GM18520 (cell line): ENCODE measurements around the gene MTHFD2L.
"Not testable (repeated sequence)": the region's sequence is repeated elsewhere in the genome, so short reads cannot be mapped to it uniquely, and the experiment has no call there.

ENCODE experiments used
- ATAC-seq: cut with Tn5 transposase; IDR thresholded peaks from one replicate; pipeline ENCODE4 v1.9.1; 2021; ENCODE audit not compliant: unreplicated experiment

MTHFD2L gene

DNA sequence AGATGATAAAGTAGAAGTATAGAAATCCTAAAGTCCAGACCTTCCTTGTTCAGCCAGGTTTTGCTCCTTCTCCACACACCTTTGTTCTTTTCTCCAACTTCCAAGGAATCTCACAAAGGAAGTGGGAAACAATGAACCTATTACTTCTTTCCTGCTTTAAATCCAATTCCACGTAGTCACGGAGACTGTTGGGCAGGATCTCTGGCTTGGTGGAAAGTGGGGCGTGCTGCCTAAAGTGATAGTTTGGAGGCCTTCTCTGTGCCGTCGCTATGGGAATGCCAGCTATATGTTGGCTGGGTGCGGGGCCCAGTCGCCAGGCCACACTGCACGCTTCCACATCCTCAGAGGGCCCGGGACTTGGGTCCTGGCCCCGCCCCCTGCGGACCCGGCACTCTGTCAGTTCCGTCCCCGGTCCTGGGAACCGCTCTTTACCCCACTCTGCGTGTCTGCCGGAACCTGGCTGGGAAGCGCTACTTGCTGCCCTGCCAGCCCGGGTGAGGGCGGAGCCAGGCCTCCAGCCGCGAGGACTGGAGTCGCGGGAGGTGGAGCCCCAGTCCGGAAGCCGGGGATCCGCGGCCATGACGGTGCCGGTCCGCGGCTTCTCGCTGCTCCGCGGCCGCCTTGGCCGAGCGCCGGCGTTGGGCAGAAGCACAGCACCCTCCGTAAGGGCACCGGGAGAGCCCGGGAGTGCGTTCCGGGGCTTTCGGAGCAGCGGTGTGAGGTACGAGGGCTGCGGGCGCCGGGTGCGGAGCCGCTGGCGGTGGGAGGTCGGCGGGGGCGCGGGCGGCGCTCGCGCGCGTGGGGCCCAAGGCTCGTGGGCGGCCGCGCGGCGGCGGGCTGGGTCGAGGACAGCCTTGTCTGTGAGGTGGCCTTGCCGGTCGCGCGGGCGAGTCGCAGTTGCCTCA, at the start of gene MTHFD2L:
TSS of gene MTHFD2L (plus strand) at position 558 of the 905 bp plus-strand sequence. CDS start at position 579, 21 bp downstream.
- ATAC-seq: peak; percentile 97

DNA sequence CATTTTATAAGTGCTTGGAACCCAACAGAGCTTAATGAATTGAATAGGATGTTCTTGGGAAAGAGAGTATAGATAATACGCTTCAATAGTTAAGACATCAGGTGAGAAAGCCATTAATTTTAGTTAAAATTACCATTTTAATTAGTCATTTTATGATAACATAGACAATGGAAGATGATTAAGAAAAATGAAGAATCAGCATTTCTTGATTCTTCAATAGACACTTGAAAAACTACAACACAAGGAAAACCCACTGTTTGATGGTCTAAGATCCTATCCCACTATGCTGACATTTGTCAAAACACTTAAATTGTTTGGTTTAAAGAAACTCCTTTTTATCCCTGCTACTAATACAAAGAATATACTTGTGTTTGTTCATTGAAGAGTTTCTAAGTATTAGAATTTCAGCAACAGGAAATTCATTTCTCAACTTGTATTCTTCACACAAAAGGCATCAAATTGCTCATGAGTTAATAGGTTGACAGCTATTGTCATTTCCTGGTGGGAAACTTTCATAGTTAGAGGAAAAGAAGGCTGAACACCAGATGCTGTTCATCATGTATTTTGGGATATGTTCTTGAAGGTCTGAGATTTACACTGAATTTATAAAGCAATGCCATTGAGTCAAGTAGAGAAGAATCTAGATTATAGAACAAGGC, 49.3 kb upstream of the MTHFD2L start:
- no peak for ATAC-seq

DNA sequence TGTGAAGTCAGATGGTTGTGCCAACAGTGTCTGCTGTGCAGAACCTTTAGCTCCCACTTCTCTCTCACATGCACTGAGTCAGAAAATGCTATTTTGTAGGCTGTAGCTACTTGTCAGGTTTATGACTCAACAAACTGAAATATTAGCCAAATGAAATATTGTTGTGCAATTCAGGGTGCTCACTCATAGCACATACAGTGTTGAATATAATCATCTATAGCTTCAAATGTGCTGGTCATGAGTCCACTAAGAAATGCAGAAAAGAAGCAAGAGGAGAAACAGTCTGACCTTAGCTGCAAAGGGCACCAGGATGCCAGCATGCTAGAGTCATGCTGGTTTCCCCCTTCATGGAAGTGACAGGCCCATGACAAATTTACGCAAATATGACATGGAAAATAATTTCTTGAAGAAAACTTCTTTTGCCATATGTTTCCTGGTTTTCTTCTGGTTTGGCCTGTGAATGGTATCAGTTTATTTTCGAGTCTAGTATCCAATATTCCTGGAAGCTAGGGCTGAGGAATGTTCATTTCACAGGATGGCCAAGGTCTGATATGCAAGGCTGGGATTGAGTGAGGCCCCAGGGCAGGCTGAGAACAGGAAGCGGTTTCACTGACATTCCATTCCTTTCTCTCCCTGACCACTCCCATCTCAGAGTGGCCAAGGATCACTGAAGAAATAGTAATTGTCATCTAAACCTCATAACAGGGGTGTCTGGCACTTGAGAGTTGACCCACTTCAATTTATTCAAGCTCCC, 48.6 kb upstream of the MTHFD2L start:
- ATAC-seq: no peak

DNA sequence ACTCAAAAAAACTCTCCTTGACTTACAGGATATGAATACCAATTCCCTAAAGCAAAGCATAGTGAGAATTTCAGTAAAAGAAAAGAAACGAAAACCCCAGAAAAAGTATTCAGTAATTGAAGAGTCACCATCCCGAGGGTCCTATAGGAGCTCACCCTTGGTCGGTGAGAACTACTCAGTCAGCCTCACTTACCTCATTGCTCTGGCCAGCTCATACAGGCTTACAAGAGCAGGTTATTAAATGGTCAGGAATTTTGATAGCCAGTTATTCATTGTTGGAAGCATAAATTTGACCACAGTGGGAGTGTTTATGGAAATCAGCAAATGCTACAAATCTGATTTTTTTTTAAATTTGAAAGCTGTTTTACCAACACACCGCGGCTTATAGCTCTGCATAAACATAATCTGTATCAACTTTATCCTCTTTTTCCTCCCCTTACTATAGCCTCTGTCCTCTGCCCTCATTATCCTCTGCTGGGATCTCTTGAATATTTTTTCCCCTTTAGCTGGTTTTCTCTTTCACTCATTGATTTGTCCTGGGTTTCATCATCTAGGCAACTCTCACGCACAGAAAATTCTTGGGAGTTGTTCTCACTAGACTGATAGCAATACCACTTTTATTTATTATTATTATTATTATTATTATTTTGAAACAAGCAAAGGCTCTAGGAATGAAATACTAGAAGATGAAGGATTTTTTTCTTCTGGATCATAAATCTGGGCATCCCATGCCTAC, 47.9 kb upstream of the MTHFD2L start:
- no peak for ATAC-seq

- no peak for ATAC-seq
These were observed 47.2 kb upstream of the MTHFD2L start for GRCh38 chr4:74110670-74111069.

DNA sequence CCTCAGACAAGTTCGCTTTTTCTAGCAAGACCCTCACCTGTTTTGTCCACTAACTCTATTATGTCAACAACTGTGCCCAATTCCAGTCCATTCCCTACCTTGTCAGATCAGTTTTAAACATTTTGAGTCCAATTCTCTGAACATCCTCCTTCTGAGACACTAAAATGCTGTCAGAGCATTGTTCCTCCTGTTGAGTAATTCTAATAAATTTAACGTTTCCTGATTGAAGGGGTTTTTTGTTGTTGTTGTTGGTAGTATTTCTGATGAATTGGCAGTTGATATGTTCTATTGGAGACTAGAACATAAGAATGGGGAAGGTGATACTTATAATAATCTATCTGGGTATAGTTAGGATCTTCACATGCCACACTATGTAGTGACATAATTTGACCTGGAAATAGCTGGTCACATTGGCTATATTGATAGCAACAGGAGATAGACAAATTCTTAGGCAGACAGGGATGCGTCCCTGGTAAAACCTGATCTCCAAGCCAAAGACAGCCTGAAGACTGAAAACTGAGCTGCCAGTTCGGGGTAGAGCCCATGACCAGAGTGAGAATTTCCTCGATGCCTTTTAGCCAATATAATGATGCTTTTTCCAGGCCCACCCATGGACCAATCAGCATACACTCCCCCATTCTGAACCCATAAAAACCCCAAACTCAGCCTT, 46.5 kb upstream of the MTHFD2L start:
- no peak for ATAC-seq

GRCh38 chr4:74111990-74112389, 45.9 kb upstream of the MTHFD2L start:
- ATAC-seq: no peak

DNA sequence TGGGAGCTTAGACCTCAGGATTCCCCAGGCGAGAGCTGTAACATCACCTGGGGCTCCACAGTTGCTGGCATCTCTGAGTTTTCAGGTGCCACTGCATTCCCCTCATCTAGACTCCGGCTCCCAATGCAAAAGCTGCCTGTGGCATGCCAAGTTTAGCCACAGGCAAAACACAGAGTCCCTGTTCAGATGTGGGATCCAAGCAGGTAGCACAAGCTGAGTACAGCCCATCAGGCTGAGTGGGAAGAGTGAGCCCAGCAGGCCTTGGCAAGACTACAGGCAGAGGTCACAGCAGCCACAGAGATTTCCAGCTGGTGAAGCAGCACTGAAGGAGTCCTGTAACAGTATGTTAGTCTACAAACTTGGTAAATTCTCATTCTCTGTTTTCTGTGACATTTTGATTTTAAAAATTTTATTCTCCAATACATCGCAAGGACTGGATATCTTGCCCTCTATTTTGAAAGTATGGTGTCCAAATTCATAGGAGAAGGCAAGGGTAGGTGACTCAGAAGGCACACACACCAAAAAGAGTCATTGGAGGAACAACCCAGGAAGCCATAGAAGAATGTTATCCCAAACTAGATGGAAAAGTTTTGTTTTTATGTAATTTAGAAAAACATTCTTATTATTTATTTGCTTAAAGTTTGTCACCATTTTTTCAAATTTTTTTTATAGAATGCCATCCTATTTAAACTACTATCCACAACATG, 45.4 kb upstream of the MTHFD2L start:
- ATAC-seq: no peak

GRCh38 chr4:74114234-74114633, 43.7 kb upstream of the MTHFD2L start:
- no peak for ATAC-seq

GRCh38 chr4:74117024-74117534, 40.8 kb upstream of the MTHFD2L start:
- ATAC-seq: no peak

DNA sequence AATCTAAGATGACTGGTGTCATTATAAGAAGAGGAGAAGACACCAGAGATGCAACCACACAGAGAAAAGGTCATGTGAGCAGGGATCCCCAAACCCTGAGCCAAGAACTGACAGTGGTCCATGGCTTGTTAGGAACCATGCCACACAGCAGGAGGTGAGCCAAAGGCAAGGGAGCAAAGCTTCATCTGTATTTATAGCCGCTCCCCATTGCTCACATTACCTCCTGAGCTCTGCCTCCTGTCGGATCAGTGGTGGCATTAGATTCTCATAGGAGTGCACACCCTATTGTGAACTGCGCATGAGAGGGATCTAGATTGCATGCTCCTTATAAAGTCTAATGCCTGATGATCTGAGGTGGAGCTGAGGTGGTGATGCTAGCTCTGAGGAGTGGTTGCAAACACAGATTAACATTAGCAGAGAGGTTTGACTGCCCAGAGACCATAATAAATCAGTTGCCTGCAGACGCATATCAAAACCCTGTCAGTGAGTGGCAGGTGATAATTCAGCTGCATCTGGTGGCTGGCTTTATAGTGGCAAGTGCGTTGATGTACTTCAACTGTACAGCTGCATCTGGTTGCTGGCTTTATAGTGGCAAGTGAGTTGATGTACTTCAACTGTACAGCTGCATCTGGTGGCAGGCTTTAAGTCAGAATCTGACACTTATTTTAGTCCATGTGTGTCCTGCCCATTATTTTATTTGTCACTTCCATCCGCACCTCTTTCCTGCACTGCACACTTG, 39.1 kb upstream of the MTHFD2L start:
- no peak for ATAC-seq

- ATAC-seq: no peak
These were observed 37.8 kb upstream of the MTHFD2L start for GRCh38 chr4:74120086-74120485.

- no peak for ATAC-seq
These were observed 36.0 kb upstream of the MTHFD2L start for GRCh38 chr4:74121643-74122579.

DNA sequence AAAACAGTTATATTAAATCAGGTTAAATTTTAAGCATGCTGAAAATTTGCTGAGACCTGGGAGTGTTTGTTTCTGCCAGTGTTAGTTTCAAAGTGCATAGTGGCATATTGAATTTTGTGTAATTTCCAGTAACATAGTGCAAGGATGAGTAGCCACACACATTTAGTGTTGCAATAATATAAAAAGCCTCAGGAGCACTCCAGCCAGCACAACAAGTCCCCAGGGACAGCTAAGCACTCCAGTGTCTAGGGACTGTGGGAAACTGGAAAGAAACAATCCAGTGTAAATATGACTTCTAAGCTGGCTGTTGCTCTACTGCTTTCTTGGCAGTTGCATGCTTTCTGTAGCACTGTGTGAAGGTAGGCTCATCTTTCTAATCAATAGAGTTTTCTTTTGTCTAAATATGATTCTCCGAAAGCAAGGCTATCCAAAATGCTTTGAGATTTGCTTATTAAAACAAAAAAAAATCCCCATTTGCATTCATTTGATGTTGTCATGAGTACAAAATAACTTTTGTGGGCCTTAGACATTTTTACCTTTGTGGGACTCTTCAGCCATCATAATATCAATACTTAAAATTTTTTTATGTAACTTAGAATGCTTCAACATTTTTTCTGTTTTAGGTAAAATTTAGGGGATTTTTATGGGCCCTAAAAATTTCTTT, 34.7 kb upstream of the MTHFD2L start:
- ATAC-seq: no peak

DNA sequence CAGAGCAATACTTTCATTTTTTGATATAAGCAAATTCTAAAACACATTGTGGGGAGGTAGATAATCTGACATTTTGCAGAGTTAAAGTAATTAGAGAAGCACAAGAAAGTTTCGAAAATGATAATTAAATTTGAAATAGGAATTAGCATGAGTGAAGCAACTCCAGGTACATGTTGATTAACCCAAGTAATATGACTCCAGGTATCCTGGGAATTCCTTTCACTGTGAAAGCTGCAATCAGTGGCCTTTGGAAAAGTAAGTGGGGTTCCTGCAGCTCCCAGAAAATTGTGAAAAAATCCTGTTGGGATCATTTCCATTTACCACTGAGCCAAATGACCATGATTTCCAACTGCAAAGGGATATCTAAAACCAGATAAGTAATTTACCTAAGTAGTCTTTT, 32.9 kb upstream of the MTHFD2L start:
- ATAC-seq: no peak

- ATAC-seq: no peak
These were observed 30.2 kb upstream of the MTHFD2L start for GRCh38 chr4:74127745-74128144.

- not testable (repeated sequence) for ATAC-seq
These were observed 27.1 kb upstream of the MTHFD2L start for GRCh38 chr4:74130843-74131242.
